Measurements from ENCODE around the gene LRRC18. TPM values are rescaled to one million over a fixed set of nuclear protein-coding genes. Genes with fewer than 3 reads are reported as not detected.

Gene LRRC18
- total RNA-seq, 1 experiment from 2014 or later = not detected

DNA sequence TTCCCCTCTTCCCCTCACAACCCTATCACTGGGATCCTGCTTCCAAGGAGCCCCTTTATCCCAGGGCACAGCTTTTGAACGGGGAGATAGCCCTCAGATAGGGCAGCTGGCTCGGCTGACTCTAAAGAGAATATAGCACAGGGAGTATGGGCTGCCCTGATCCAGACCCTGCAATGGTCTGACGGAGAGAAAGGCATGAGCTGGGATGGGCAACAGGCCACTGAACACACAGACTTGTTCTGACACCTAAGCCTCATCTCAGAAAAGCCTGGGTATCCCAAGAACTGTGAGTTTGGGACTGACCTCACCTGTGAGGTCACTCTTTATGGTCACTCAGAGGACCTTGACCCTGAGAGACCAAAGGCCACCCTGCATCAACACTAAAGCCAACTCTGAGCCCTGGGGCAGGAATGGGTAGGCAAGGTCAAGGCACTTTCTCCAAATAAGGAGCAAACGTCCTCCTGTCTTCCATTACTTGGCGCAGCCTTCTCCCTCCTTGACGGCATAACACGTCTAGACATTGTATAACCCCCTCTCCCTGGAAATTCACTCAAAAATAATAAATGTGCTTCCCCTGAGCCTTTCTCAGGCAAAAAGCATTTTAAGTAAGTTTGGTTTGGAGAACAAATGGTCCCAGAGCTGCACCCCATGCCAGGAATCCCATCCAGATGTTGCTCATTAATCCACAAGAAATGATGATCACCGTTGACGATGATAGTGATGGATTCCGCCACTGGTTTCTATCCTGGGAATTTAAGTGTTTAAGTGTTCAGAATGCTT lies 8.2 kb upstream of the LRRC18 start:
- H3K27ac Mint-ChIP-seq = no peak overlapping the region
- no peak for DNase-seq
- H3K27me3 Mint-ChIP-seq (ENCODE audit: low read depth) = peaks cover 2% of the 10 kb centered on the region
- Histone ChIP-seq H3K14ac (ENCODE audit: insufficient read depth, low read length) (no peak overlapping the region), H2BK12ac (ENCODE audit: insufficient read length, low read depth, low read length) (no peak overlapping the region), H4K20me1 (ENCODE audit: control insufficient read depth, insufficient read depth, insufficient read length) (peaks cover 3% of the 10 kb centered on the region), H4K8ac (replicated peaks; ENCODE audit: insufficient read length, low read depth, low read length) (no peak overlapping the region), H3K27me3 (ENCODE audit: insufficient read depth, low read length) (no peaks in the 10 kb centered on the region), H2AK5ac (ENCODE audit: insufficient read length, low read length) (no peak overlapping the region), H2BK20ac (ENCODE audit: low read depth, low read length, poor library complexity, severe bottlenecking) (no peak overlapping the region), H3K9ac (ENCODE audit: extremely low read depth, insufficient read length, low read length) (no peak overlapping the region), H3K79me2 (ENCODE audit: insufficient read depth, low read length) (no peaks in the 10 kb centered on the region), H3K18ac (ENCODE audit: insufficient read length, low read depth, low read length) (no peak overlapping the region), H3K4me2 (ENCODE audit: insufficient read depth, insufficient read length, low read length) (no peak overlapping the region), H2BK15ac (ENCODE audit: low read depth, low read length) (no peak overlapping the region), H3K4ac (ENCODE audit: low read depth, low read length) (no peak overlapping the region), H3K79me1 (ENCODE audit: insufficient read depth, low read depth, low read length, poor library complexity, severe bottlenecking) (no peaks in the 10 kb centered on the region), H3T11ph (ENCODE audit: low read length) (no peak overlapping the region), H3K23me2 (ENCODE audit: insufficient read length, low read depth, low read length, poor library complexity, severe bottlenecking) (peaks cover 3% of the 10 kb centered on the region), H3K23ac (ENCODE audit: insufficient read length, low read depth, low read length) (no peak overlapping the region), H4K91ac (ENCODE audit: insufficient read length, low read depth, low read length) (no peak overlapping the region), H3K27ac (ENCODE audit: insufficient read length, low read depth, low read length) (no peak overlapping the region), H2BK120ac (ENCODE audit: low read depth, low read length, poor library complexity, severe bottlenecking) (no peak overlapping the region), H4K5ac (ENCODE audit: insufficient read length, low read depth, low read length) (no peak overlapping the region), H2AFZ (ENCODE audit: low read length) (no peak overlapping the region), H2BK5ac (ENCODE audit: insufficient read length, low read length) (no peak overlapping the region), H3K9me3 (ENCODE audit: control insufficient read depth, low read depth, low read length) (no peaks in the 10 kb centered on the region), H3K56ac (ENCODE audit: insufficient read length, low read depth, low read length) (no peak overlapping the region), H3K4me1 (ENCODE audit: insufficient read depth, low read length) (no peaks in the 10 kb centered on the region)
- H3K4me3 Mint-ChIP-seq = no peak overlapping the region
- H3K36me3 Mint-ChIP-seq (ENCODE audit: insufficient read depth in 1 of 3, low read depth in 3 of 3) = no peaks in the 10 kb centered on the region
- peaks cover 0 to 4% of the 10 kb centered on the region in 2 experiments; a peak in 2 of 4 replicates for H3K4me1 Mint-ChIP-seq
- WGBS (ENCODE audit: extremely low coverage, insufficient read length, low lambda C conversion rate) = no CpG with 5 or more reads among the region's 10 CpGs
- TF ChIP-seq, protein P1, sequence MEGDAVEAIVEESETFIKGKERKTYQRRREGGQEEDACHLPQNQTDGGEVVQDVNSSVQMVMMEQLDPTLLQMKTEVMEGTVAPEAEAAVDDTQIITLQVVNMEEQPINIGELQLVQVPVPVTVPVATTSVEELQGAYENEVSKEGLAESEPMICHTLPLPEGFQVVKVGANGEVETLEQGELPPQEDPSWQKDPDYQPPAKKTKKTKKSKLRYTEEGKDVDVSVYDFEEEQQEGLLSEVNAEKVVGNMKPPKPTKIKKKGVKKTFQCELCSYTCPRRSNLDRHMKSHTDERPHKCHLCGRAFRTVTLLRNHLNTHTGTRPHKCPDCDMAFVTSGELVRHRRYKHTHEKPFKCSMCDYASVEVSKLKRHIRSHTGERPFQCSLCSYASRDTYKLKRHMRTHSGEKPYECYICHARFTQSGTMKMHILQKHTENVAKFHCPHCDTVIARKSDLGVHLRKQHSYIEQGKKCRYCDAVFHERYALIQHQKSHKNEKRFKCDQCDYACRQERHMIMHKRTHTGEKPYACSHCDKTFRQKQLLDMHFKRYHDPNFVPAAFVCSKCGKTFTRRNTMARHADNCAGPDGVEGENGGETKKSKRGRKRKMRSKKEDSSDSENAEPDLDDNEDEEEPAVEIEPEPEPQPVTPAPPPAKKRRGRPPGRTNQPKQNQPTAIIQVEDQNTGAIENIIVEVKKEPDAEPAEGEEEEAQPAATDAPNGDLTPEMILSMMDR (conservative IDR thresholded peaks at IDR 0.05) = no peak
- no peaks in the 10 kb centered on the region for H3K9me3 Mint-ChIP-seq

Data from H9 (cell line).